ENCODE results near the gene SLTM. TPM values are rescaled to one million over a fixed set of nuclear protein-coding genes. Genes with fewer than 3 reads are reported as not detected.

SLTM gene
- total RNA-seq, 4 donors from 2014 or later = 95.9 to 157 (median 123) TPM

- no peak for TF ChIP-seq CTCF (IDR thresholded peaks at IDR 0.05)
- ATAC-seq (ENCODE audit: low FRiP score) (no peak), DNase-seq (ENCODE audit: low spot score) (no peak)
Measured at GRCh38 chr15:58877999-58878825, 55.3 kb downstream of the SLTM start.

GRCh38 chr15:58876306-58877106, 57.0 kb downstream of the SLTM start:
- TF ChIP-seq CTCF (IDR thresholded peaks at IDR 0.05) = no peak
- ATAC-seq (ENCODE audit: low FRiP score) = no peak
- DNase-seq (ENCODE audit: low spot score) = no peak

- DNase-seq (ENCODE audit: low spot score) (no peak), ATAC-seq (ENCODE audit: low FRiP score) (no peak)
- TF ChIP-seq CTCF (IDR thresholded peaks at IDR 0.05) = no peak
Measured at GRCh38 chr15:58875343-58875742, 58.1 kb downstream of the SLTM start.

GRCh38 chr15:58873267-58873666, 60.2 kb downstream of the SLTM start:
- no peak for TF ChIP-seq CTCF (IDR thresholded peaks at IDR 0.05)
- no peak for ATAC-seq (ENCODE audit: low FRiP score)
- DNase-seq (ENCODE audit: low spot score) = no peak

- TF ChIP-seq CTCF (IDR thresholded peaks at IDR 0.05) = no peak
- ATAC-seq (ENCODE audit: low FRiP score) = no peak
- DNase-seq (ENCODE audit: low spot score) = no peak
Measured at GRCh38 chr15:58870451-58870850, 63.0 kb downstream of the SLTM start.

- ATAC-seq (ENCODE audit: low FRiP score) = no peak
- DNase-seq (ENCODE audit: low spot score) = no peak
- no peak for TF ChIP-seq CTCF (IDR thresholded peaks at IDR 0.05)
Measured at GRCh38 chr15:58867926-58868325, 65.6 kb downstream of the SLTM start.
